Thyroid gland (tissue), 4 donors: ENCODE data around the gene ACKR3.

Experiments used
- POLR2A ChIP-seq, 2 donors: fragments of 450-650 bp; IDR thresholded peaks; one replicate each; pipeline ENCODE4 v1.6.1; 2017; ENCODE audit warnings: antibody characterized with exemption in 2 of 2, mild to moderate bottlenecking in 2 of 2, moderate library complexity in 1 of 2
- TF ChIP-seq, protein P1 (sequence below), 6 experiments: fragments of 200-600 bp in 3 of 6; fragments of 450-650 bp in 3 of 6; sonication (generic) in 3 of 6; IDR thresholded peaks; one replicate each; pipeline ENCODE4 v1.5.1; 2016 to 2019; ENCODE audit warnings: antibody characterized with exemption in 6 of 6, mild to moderate bottlenecking in 2 of 6, inconsistent platforms in 1 of 6, moderate library complexity in 1 of 6

DNA sequence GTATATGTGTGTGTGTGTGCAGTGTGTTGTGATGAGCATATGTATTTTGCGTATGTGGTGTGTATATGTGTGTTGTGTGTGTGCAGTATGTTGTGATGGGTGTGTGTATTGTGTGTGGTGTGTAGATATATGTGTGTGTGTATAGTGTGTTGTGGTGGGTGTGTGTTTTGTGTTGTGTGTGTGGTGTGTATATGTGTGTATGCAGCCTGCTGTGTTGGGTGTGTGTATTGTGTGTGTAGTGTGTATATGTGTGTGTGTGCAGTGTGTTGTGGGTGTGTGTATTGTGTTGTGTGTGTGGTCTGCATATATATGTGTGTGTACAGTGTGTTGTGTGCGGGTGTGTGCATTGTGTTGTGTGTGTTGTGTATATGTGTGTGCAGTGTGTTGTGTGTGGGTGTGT lies 23.9 kb downstream of the ACKR3 start:
- TF ChIP-seq, protein P1, sequence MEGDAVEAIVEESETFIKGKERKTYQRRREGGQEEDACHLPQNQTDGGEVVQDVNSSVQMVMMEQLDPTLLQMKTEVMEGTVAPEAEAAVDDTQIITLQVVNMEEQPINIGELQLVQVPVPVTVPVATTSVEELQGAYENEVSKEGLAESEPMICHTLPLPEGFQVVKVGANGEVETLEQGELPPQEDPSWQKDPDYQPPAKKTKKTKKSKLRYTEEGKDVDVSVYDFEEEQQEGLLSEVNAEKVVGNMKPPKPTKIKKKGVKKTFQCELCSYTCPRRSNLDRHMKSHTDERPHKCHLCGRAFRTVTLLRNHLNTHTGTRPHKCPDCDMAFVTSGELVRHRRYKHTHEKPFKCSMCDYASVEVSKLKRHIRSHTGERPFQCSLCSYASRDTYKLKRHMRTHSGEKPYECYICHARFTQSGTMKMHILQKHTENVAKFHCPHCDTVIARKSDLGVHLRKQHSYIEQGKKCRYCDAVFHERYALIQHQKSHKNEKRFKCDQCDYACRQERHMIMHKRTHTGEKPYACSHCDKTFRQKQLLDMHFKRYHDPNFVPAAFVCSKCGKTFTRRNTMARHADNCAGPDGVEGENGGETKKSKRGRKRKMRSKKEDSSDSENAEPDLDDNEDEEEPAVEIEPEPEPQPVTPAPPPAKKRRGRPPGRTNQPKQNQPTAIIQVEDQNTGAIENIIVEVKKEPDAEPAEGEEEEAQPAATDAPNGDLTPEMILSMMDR (IDR thresholded peaks at IDR 0.05): no peak
- no peak for TF ChIP-seq POLR2A (IDR thresholded peaks at IDR 0.05)
